Stimulated activated CD8-positive, alpha-beta memory T cell treated with anti-CD3 and anti-CD28 coated beads, Interleukin-4, amount 100 ng/mL, for 24 hours (primary cell): ENCODE measurements around the gene MAP7.
A peak's percentile ranks its signal among the peaks of the same experiment; 100 is the strongest.
"Not testable (repeated sequence)": the region's sequence is repeated elsewhere in the genome, so short reads cannot be mapped to it uniquely, and the experiment has no call there.

Source experiments
- DNase-seq: peaks from one replicate; pipeline ENCODE4 v3.0.0-alpha.2; 2020; ENCODE audit warnings: low read depth

MAP7 gene

GRCh38 chr6:136550330-136551071 is at the start of gene MAP7:
MAP7 (minus strand) TSS chr6:136550422; CDS start chr6:136550408, 14 bp downstream.
- peak; percentile 35 for DNase-seq

- DNase-seq: no peak
These were observed 49.2 kb upstream of the MAP7 start for GRCh38 chr6:136599329-136600011.

- DNase-seq: no peak
These were observed 47.8 kb upstream of the MAP7 start for GRCh38 chr6:136598048-136598447.

GRCh38 chr6:136594671-136595070 is 44.4 kb upstream of the MAP7 start:
- no peak for DNase-seq

GRCh38 chr6:136593748-136594490 is 43.7 kb upstream of the MAP7 start:
- peak; percentile 7 for DNase-seq

- no peak for DNase-seq
These were observed 42.9 kb upstream of the MAP7 start for GRCh38 chr6:136592930-136593673.

- no peak for DNase-seq
These were observed 41.4 kb upstream of the MAP7 start for GRCh38 chr6:136591617-136592016.

GRCh38 chr6:136590846-136591245 is 40.6 kb upstream of the MAP7 start:
- not testable (repeated sequence) for DNase-seq

GRCh38 chr6:136587527-136587926 is 37.3 kb upstream of the MAP7 start:
- no peak for DNase-seq

- DNase-seq: no peak
These were observed 36.1 kb upstream of the MAP7 start for GRCh38 chr6:136586295-136586694.

GRCh38 chr6:136585523-136585922 is 35.3 kb upstream of the MAP7 start:
- DNase-seq: not testable (repeated sequence)

GRCh38 chr6:136584290-136584689 is 34.1 kb upstream of the MAP7 start:
- DNase-seq: not testable (repeated sequence)

- DNase-seq: no peak
These were observed 32.7 kb upstream of the MAP7 start for GRCh38 chr6:136582711-136583471.

GRCh38 chr6:136579800-136580199 is 29.6 kb upstream of the MAP7 start:
- no peak for DNase-seq

GRCh38 chr6:136576821-136577220 is 26.6 kb upstream of the MAP7 start:
- DNase-seq: no peak

- DNase-seq: no peak
These were observed 21.3 kb upstream of the MAP7 start for GRCh38 chr6:136571496-136571895.

- DNase-seq: no peak
These were observed 20.8 kb upstream of the MAP7 start for GRCh38 chr6:136571065-136571464.

GRCh38 chr6:136568129-136568528 is 17.9 kb upstream of the MAP7 start:
- DNase-seq: no peak

- DNase-seq: no peak
These were observed 17.5 kb upstream of the MAP7 start for GRCh38 chr6:136567688-136568087.

- DNase-seq: no peak
These were observed 16.6 kb upstream of the MAP7 start for GRCh38 chr6:136566851-136567250.

GRCh38 chr6:136566007-136566487 is 15.8 kb upstream of the MAP7 start:
- no peak for DNase-seq
